ENCODE data around the gene FCHSD2. TPM values are rescaled to one million over a fixed set of nuclear protein-coding genes. Genes with fewer than 3 reads are reported as not detected.
A peak's percentile ranks its signal among the peaks of the same experiment; 100 is the strongest.

Gene FCHSD2
- polyA plus RNA-seq, 3 donors = 14.5 to 43.5 (median 16.6) TPM

GRCh38 chr11:73145986-73146575, 4.0 kb upstream of the FCHSD2 start:
- peak overlapping the region in 1 of 7 donors; percentile 32 for H3K27ac Mint-ChIP-seq
- no peak overlapping the region for H3K4me3 Mint-ChIP-seq
- H3K27me3 Mint-ChIP-seq (ENCODE audit: low read depth in 3 of 3) = no peaks in the 10 kb centered on the region
- peaks cover 9% of the 10 kb centered on the region for H3K79me2 ChIP-seq (ENCODE audit: insufficient read depth, low read length)
- H3K4me1 ChIP-seq (ENCODE audit: control insufficient read depth in 1 of 2, insufficient read depth in 2 of 2, low read length in 2 of 2) = peaks cover 25 to 32% of the 10 kb centered on the region in 2 donors
- no peak for TF ChIP-seq CTCF (IDR thresholded peaks at IDR 0.05)
- H3K4me3 ChIP-seq (replicated peaks in 1 of 3; ENCODE audit: low read depth in 2 of 3, low read length in 3 of 3) = no peak overlapping the region
- no peak for DNase-seq
- no peaks in the 10 kb centered on the region for H3K9me3 ChIP-seq (replicated peaks in 1 of 2; ENCODE audit: control insufficient read depth in 1 of 2, insufficient read depth in 1 of 2, low read length in 2 of 2)
- H3K9me3 Mint-ChIP-seq = no peaks in the 10 kb centered on the region
- H2AFZ ChIP-seq (ENCODE audit: insufficient read depth, low read depth, low read length, poor library complexity, severe bottlenecking) = no peak overlapping the region
- intact Hi-C loops (cut with micrococcal nuclease) = no loop called here
- WGBS (ENCODE audit: insufficient coverage) = 100% methylated on average over 3 of the region's 6 CpGs
- no peak overlapping the region for H3K27ac ChIP-seq (ENCODE audit: low read depth in 1 of 2, low read length in 2 of 2)
- no peak overlapping the region for H3K4me2 ChIP-seq (replicated peaks; ENCODE audit: extremely low read depth, low read length, poor library complexity, severe bottlenecking)
- peaks cover 3% of the 10 kb centered on the region for H4K20me1 ChIP-seq (ENCODE audit: insufficient read depth, low read length)
- no peak overlapping the region for H3K9ac ChIP-seq (ENCODE audit: insufficient read depth, low read length, poor library complexity, severe bottlenecking)
- no peaks in the 10 kb centered on the region for H3K27me3 ChIP-seq (ENCODE audit: control insufficient read depth in 2 of 2, insufficient read depth in 2 of 2, low read length in 2 of 2)
- H3K36me3 ChIP-seq (replicated peaks in 1 of 2; ENCODE audit: control insufficient read depth in 1 of 2, insufficient read depth in 2 of 2, low read length in 2 of 2) = no peaks in the 10 kb centered on the region
- peaks cover 31% of the 10 kb centered on the region for H3K4me1 Mint-ChIP-seq
- H3K36me3 Mint-ChIP-seq = peaks cover 0 to 3% of the 10 kb centered on the region in 2 donors

- peak overlapping the region; percentile 94 to 95 for H3K4me3 Mint-ChIP-seq
- Histone ChIP-seq H3K4me3 (replicated peaks in 1 of 3; ENCODE audit: low read depth in 2 of 3, low read length in 3 of 3) (peak overlapping the region; percentile 60 to 98 (median 83)), H3K4me2 (replicated peaks; ENCODE audit: extremely low read depth, low read length, poor library complexity, severe bottlenecking) (peak overlapping the region; percentile 95), H3K9me3 (replicated peaks in 1 of 2; ENCODE audit: control insufficient read depth in 1 of 2, insufficient read depth in 1 of 2, low read length in 2 of 2) (no peaks in the 10 kb centered on the region), H2AFZ (ENCODE audit: insufficient read depth, low read depth, low read length, poor library complexity, severe bottlenecking) (peak overlapping the region; percentile 89), H3K27ac (ENCODE audit: low read depth in 1 of 2, low read length in 2 of 2) (peak overlapping the region; percentile 87 to 89), H3K36me3 (replicated peaks in 1 of 2; ENCODE audit: control insufficient read depth in 1 of 2, insufficient read depth in 2 of 2, low read length in 2 of 2) (peaks cover 0 to 5% of the 10 kb centered on the region in 2 donors), H3K9ac (ENCODE audit: insufficient read depth, low read length, poor library complexity, severe bottlenecking) (peak overlapping the region; percentile 91), H3K4me1 (ENCODE audit: control insufficient read depth in 1 of 2, insufficient read depth in 2 of 2, low read length in 2 of 2) (peaks cover 42 to 52% of the 10 kb centered on the region in 2 donors), H4K20me1 (ENCODE audit: insufficient read depth, low read length) (peaks cover 8% of the 10 kb centered on the region), H3K27me3 (ENCODE audit: control insufficient read depth in 2 of 2, insufficient read depth in 2 of 2, low read length in 2 of 2) (no peaks in the 10 kb centered on the region), H3K79me2 (ENCODE audit: insufficient read depth, low read length) (peaks cover 37% of the 10 kb centered on the region)
- DNase-seq = peak; percentile 38 to 83 (median 69)
- intact Hi-C loops (cut with micrococcal nuclease) = loop anchor here in 1 of 2 donors (5.0 kb wide), 1 partner anchor 171 kb away; no protein-coding TSS in a partner anchor
- H3K9me3 Mint-ChIP-seq = no peaks in the 10 kb centered on the region
- peaks cover 48% of the 10 kb centered on the region for H3K4me1 Mint-ChIP-seq
- peak overlapping the region; percentile 92 to 98 (median 94) for H3K27ac Mint-ChIP-seq
- 0% methylated on average over 8 of the region's 13 CpGs for WGBS (ENCODE audit: insufficient coverage)
- peaks cover 8 to 11% of the 10 kb centered on the region in 2 donors for H3K36me3 Mint-ChIP-seq
- no peak for TF ChIP-seq CTCF (IDR thresholded peaks at IDR 0.05)
- no peaks in the 10 kb centered on the region for H3K27me3 Mint-ChIP-seq (ENCODE audit: low read depth in 3 of 3)
Observed at GRCh38 chr11:73143126-73143838, 1.2 kb upstream of the FCHSD2 start.

Measured in CD14-positive monocyte (primary cell).